DND-41 (cell line): Measurements from ENCODE around the gene RAD9A.
A peak's percentile ranks its signal among the peaks of the same experiment; 100 is the strongest.

Experiments used
- ATAC-seq: fragments of 200-7000 bp; cut with Tn5 transposase; 3 replicates; pipeline ENCODE4 v1.9.1; 2021; ENCODE audit warnings: low read depth; ENCODE audit not compliant: insufficient read depth
- DNase-seq: peaks from one replicate; pipeline ENCODE4 v3.0.0-alpha.2; 2020
- H2AFZ ChIP-seq: 2 replicates; pipeline ENCODE4 v1.6.0; 2012; ENCODE audit warnings: low read depth, low read length
- H3K27ac ChIP-seq: 2 replicates; pipeline ENCODE4 v1.5.1; 2012; ENCODE audit warnings: low read length, inconsistent platforms
- H3K27me3 ChIP-seq: fragments of 200-600 bp; sonication (generic); 2 replicates; pipeline ENCODE4 v1.6.0; 2012; ENCODE audit warnings: low read length, mild to moderate bottlenecking, inconsistent platforms; ENCODE audit not compliant: insufficient read depth, poor library complexity
- H3K36me3 ChIP-seq: 2 replicates; pipeline ENCODE4 v1.5.1; 2012; ENCODE audit warnings: low read length, inconsistent platforms; ENCODE audit not compliant: insufficient read depth
- H3K4me1 ChIP-seq: 2 replicates; pipeline ENCODE4 v1.5.1; 2012; ENCODE audit warnings: mild to moderate bottlenecking, low read length; ENCODE audit not compliant: insufficient read depth
- H3K4me2 ChIP-seq: 2 replicates; pipeline ENCODE4 v1.6.0; 2012; ENCODE audit warnings: mild to moderate bottlenecking, moderate library complexity, low read length, inconsistent platforms; ENCODE audit not compliant: insufficient read depth
- H3K4me3 ChIP-seq, 2 experiments: fragments of 200-600 bp in 1 of 2; shearing (Covaris generic) in 1 of 2; 2 replicates each; pipeline ENCODE4 v1.5.1; 2012 to 2016; ENCODE audit warnings: inconsistent platforms in 2 of 2, low read length in 2 of 2, mild to moderate bottlenecking in 2 of 2, low read depth in 1 of 2, moderate library complexity in 1 of 2
- H3K79me2 ChIP-seq: 2 replicates; pipeline ENCODE4 v1.6.0; 2012; ENCODE audit warnings: low read length, inconsistent platforms; ENCODE audit not compliant: insufficient read depth
- H3K9ac ChIP-seq: 2 replicates; pipeline ENCODE4 v1.6.0; 2012; ENCODE audit warnings: low read depth, mild to moderate bottlenecking, inconsistent platforms, low read length, moderate library complexity
- H3K9me3 ChIP-seq: 2 replicates; pipeline ENCODE4 v1.5.1; 2012; ENCODE audit warnings: low read length, moderate library complexity, mild to moderate bottlenecking, inconsistent platforms; ENCODE audit not compliant: insufficient read depth, severe bottlenecking
- H4K20me1 ChIP-seq: 2 replicates; pipeline ENCODE4 v1.6.0; 2012; ENCODE audit warnings: low read length; ENCODE audit not compliant: insufficient read depth
- EZH2 ChIP-seq: IDR thresholded peaks from 3 replicates; pipeline ENCODE4 v1.6.1; 2012; ENCODE audit warnings: borderline replicate concordance, low read depth, mild to moderate bottlenecking, moderate library complexity, low read length, inconsistent platforms; ENCODE audit not compliant: severe bottlenecking
- TF ChIP-seq, protein P1 (sequence below): IDR thresholded peaks from 2 replicates; pipeline ENCODE4 v1.5.1; 2012; ENCODE audit warnings: borderline replicate concordance, low read length, moderate library complexity, mild to moderate bottlenecking; ENCODE audit not compliant: poor library complexity, severe bottlenecking; ENCODE audit errors: extremely low read depth

RAD9A gene

DNA sequence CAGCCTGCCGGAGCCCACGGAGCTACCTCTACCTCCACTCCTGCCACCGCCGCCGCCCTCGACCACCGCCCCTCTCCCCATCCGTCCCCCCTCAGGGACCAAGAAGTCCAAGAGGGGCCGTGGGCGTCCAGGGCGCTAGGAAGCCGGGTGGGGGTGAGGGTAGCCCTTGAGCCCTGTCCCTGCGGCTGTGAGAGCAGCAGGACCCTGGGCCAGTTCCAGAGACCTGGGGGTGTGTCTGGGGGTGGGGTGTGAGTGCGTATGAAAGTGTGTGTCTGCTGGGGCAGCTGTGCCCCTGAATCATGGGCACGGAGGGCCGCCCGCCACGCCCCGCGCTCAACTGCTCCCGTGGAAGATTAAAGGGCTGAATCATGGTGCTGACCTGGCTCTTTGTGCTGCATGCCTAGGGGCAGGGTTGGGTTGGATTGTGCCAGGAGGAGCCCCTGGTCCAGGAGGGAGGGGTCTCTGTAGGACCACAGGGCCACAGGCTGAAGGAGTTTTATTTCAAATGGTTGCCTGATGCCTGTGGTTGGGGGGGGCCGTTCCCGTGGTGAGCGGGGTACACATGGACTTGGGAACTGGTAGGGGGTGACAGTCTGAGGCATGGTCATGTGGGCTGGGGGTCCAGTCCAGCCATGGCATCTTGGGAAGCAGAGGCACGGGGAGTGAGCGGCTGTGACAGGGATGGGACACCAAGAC is 43.4 kb downstream of the RAD9A start:
- H3K79me2 ChIP-seq: peaks cover 94% of the 10 kb centered on the region
- TF ChIP-seq, protein P1, sequence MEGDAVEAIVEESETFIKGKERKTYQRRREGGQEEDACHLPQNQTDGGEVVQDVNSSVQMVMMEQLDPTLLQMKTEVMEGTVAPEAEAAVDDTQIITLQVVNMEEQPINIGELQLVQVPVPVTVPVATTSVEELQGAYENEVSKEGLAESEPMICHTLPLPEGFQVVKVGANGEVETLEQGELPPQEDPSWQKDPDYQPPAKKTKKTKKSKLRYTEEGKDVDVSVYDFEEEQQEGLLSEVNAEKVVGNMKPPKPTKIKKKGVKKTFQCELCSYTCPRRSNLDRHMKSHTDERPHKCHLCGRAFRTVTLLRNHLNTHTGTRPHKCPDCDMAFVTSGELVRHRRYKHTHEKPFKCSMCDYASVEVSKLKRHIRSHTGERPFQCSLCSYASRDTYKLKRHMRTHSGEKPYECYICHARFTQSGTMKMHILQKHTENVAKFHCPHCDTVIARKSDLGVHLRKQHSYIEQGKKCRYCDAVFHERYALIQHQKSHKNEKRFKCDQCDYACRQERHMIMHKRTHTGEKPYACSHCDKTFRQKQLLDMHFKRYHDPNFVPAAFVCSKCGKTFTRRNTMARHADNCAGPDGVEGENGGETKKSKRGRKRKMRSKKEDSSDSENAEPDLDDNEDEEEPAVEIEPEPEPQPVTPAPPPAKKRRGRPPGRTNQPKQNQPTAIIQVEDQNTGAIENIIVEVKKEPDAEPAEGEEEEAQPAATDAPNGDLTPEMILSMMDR: no peak
- TF ChIP-seq EZH2: no peak
- H3K27me3 ChIP-seq: no peaks in the 10 kb centered on the region
- DNase-seq (no peak), ATAC-seq (no peak)
- H3K27ac ChIP-seq: peak overlapping the region; percentile 100
- H3K4me1 ChIP-seq: peaks cover 84% of the 10 kb centered on the region
- no peaks in the 10 kb centered on the region for H3K9me3 ChIP-seq
- H4K20me1 ChIP-seq: peaks cover 61% of the 10 kb centered on the region
- H3K36me3 ChIP-seq: peaks cover 87% of the 10 kb centered on the region
- H3K4me2 ChIP-seq: peak overlapping the region; percentile 99
- peak overlapping the region in 1 of 2 experiments; percentile 85; a peak in 2 of 4 replicates for H3K4me3 ChIP-seq
- H3K9ac ChIP-seq: peak overlapping the region; percentile 99
- no peak overlapping the region for H2AFZ ChIP-seq

DNA sequence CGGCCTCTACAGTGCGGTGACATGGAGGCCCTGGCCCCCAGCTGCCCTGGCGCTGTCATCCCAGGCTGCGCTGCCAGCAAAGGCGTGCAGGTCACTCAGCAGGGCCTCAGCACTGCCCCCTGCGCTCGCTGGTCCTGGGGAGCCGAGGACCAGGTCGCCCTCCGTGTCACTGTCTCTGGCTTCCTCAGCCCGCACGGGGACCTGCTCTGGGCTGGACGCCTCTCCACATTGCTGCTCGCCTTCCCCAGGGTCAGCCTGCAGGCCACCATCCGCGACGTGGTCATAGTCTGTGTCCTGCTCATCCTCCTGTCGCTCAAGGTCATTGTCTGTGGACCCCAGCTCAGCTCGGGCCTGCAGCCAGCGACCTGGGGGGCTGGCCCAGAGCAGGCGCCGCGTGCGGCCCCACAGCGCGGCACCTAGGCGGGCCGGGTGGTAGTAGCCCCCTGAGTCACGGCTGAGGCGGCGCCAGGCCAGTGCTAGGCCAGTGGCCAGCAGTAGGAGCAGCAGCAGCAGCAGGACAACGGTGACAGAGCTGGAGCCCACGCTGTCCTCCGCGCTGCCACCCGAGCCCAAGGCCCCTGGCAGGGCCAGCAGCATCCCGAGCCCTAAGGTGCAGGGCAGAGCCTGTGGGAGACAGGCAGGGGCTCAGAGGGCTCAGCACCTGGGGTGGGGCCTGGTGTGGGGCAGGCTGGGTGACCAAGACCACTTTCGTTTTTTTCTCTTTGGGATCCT is 44.1 kb downstream of the RAD9A start:
- H2AFZ ChIP-seq: no peak overlapping the region
- peaks cover 57% of the 10 kb centered on the region for H4K20me1 ChIP-seq
- DNase-seq: no peak
- H3K36me3 ChIP-seq: peaks cover 82% of the 10 kb centered on the region
- peak overlapping the region; percentile 99 for H3K9ac ChIP-seq
- peak overlapping the region; percentile 99 for H3K4me2 ChIP-seq
- peaks cover 79% of the 10 kb centered on the region for H3K4me1 ChIP-seq
- H3K79me2 ChIP-seq: peaks cover 89% of the 10 kb centered on the region
- no peaks in the 10 kb centered on the region for H3K27me3 ChIP-seq
- TF ChIP-seq, protein P1: no peak
- no peak for TF ChIP-seq EZH2
- ATAC-seq: no peak
- no peaks in the 10 kb centered on the region for H3K9me3 ChIP-seq
- peak overlapping the region; percentile 85 to 92 for H3K4me3 ChIP-seq
- peak overlapping the region; percentile 100 for H3K27ac ChIP-seq

DNA sequence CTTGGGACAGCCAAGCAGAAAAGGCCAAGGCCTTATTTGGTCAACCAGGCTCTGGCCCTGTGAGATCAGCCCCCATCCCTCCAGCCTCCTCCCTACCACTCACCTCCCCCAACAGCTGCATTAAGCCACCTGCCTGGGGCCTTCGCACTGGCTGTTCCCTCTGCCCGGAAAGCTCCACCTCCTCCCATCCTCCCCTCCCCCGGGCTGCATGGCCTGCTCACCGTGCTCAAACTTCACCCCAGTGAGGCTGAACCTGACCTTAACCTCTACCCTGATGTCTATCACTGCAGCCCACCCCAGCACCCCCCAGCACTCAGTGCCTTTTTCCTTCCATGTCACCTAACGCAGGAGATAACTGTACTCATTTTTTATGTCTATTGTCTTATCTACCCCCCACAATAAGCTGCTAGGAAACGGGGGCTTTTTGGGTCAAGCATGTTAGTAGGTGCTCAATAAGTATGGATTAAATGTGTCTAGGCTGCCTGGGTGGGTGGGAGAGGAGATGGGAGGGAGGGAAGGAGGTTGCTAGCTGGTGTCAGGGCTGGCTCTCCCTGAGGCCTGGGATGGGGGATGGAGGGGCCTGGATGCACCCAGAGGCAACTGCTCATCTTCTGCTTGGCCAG is 44.8 kb downstream of the RAD9A start:
- Histone ChIP-seq H3K4me1 (peaks cover 74% of the 10 kb centered on the region), H3K4me3 (peak overlapping the region; percentile 85 to 92), H3K9ac (peak overlapping the region; percentile 99), H2AFZ (no peak overlapping the region), H3K4me2 (peak overlapping the region; percentile 99), H4K20me1 (peaks cover 57% of the 10 kb centered on the region), H3K27me3 (no peaks in the 10 kb centered on the region), H3K79me2 (peaks cover 84% of the 10 kb centered on the region), H3K9me3 (no peaks in the 10 kb centered on the region), H3K36me3 (peaks cover 77% of the 10 kb centered on the region), H3K27ac (peak overlapping the region; percentile 100)
- DNase-seq (peak; percentile 86), ATAC-seq (peak; percentile 47)
- TF ChIP-seq, protein P1: no peak
- no peak for TF ChIP-seq EZH2
